ENCODE measurements around the gene NT5C3A.

NT5C3A gene

DNA sequence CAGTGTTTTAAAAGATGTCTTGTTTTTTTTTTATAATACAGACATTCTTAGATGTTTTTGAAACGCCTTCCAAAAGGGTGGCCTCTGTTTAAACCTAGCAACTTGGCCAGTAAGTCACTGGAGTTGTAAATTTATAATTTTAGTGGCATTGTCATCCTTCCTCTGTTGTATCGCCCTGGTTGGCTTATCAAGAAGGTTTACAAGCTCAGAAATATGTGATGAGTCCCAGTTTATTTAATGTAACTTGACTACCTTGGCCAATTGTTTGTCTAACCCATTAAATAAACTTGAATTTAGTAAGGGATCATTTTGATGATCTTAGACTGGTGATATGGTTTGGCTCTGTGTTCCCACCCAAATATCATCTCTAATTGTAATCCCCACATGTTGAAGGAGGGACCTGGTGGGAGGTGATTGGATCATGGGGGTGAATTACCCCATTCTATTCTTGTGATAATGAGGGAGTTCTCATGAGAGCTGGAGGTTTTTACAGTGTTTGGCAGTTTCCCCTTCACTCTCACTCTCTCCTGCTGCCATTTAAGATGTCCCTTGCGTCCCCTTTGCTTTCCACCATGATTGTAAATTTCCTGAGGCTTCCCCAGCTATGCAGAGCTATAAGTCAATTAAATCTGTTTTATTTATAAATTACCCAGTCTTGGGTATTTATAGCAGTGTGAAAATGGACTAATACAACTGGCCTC lies 13.4 kb upstream of the NT5C3A start:
- DNase-seq (ENCODE audit: low read depth in 2 of 2): no peak

DNA sequence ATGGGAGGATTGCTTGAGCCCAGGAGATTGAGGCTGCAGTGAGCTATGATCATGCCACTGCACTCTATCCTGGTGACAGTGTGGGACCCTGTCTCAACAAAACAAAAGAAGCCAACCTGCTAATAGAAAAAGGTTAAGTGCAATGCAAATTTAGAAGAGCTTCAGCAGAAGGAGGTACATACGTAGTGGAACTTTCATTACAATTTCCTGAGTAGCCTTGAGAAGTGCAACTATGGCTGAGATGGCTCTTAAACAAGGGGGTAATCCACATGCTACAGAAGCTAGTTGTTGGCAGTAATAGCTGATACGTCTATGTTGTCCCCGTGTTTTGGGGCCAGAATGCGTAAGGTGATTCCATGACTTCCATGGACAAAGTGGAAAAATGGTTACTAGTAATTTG lies 10.7 kb upstream of the NT5C3A start:
- DNase-seq (ENCODE audit: low read depth in 2 of 2): no peak

DNA sequence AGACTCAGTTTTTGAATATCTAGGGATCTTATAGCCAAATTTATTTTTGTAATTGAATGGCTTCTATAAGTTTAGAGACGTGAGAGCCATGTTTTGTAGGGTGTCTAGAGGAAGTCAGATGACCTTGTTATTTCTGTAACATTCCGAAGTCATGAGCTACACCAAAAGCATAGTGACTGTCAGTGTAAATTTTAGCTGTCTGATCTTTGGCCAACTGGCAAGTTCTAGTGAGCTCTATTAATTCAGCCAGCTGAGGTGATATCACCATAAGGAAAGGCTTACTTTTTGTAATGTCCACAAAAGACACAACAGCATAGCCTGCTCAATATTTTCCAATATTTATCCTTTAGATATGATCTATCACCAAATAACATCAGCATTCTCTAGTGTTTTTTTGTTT lies 9.9 kb upstream of the NT5C3A start:
- DNase-seq (ENCODE audit: low read depth in 2 of 2): no peak

DNA sequence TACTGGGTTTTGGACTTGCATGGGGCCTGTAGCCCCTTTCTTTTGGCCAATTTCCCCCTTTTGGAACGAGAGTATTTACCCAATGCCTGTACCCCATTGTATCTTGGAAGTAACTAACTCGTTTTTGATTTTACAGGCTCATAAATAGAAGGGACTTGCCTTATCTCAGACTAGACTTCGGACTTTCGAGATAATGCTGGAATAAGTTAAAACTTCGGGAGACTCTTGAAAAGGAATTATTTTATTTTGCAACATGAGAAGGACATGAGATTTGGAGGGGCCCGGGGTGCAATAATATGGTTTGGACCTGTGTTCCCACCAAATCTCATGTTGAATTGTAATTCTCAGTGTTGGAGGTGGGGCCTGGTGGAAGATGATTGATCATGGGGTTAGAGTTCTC lies 8.3 kb upstream of the NT5C3A start:
- DNase-seq (ENCODE audit: low read depth in 2 of 2): no peak

DNA sequence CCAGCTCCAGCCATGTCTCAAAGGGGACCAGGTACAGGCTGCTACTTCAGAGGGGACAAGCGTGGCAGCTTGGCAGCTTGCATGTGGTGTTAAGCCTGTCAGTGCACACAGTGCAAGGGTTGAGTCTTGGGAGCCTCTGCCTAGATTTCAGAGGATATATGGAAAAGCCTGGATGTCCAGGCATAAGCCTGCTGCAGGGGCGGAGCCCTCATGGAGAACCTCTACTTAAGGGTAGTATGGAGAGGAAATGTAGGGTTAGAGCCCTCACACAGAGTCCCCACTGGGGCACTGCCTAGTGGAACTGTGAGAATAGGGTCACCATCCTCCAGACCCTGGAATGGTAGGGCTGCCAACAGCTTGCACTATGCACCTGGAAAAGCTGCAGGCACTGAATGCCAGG lies 7.7 kb upstream of the NT5C3A start:
- DNase-seq (ENCODE audit: low read depth in 2 of 2): no peak

DNA sequence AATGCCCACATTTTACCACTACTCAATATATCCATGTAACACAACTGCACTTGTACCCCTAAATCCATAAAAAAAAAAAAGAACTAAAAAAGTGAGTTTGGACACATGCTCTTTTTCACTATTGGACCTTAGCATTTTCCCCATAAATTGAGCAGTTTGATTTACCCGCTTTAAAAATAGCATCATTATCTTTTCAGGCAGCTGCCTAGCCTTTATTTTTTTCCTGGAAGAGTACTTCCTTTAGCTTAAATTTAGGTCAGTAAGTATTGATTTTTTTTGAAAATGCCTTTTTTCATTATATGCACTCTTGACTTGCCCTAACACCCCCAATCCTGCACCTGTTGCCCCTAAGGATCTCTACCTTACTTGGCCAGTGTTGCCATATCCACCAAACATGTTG lies 5.3 kb upstream of the NT5C3A start:
- DNase-seq (ENCODE audit: low read depth in 2 of 2): no peak

DNA sequence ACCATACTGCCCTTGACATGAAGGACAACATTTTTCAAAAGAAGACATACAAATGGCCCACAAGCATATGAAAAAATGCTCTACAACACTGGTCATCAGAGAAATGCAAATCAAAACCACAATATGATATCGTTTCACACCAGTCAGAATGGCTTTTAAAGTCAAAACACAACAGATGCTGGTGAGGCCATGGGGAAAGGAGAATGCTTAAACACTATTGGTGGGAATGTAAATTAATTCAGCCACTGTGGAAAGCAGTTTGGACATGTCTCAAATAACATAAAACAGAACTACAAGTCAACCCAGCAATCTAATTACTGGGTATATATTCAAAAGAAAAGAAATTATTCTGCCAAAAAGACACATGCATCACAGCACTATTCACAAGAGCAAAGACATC lies 4.2 kb upstream of the NT5C3A start:
- DNase-seq (ENCODE audit: low read depth in 2 of 2): no peak

DNA sequence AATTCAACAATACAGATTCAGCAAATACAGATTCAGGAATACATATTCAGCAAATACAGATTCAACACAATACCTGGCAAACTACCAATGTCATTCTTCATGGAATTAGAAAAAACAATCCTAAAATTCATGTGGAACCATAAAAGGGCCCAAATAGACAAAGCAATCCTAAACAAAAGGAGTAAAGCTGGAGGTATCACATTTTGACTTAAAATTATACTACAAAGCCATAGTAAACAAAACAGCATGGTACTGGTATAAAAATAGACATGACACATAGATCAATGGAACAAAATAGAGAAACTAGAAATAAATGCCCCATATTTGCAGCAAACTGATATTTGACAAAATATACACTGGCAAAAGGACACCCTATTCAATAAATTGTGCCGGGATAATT lies 3.4 kb upstream of the NT5C3A start:
- DNase-seq (ENCODE audit: low read depth in 2 of 2): no peak

DNA sequence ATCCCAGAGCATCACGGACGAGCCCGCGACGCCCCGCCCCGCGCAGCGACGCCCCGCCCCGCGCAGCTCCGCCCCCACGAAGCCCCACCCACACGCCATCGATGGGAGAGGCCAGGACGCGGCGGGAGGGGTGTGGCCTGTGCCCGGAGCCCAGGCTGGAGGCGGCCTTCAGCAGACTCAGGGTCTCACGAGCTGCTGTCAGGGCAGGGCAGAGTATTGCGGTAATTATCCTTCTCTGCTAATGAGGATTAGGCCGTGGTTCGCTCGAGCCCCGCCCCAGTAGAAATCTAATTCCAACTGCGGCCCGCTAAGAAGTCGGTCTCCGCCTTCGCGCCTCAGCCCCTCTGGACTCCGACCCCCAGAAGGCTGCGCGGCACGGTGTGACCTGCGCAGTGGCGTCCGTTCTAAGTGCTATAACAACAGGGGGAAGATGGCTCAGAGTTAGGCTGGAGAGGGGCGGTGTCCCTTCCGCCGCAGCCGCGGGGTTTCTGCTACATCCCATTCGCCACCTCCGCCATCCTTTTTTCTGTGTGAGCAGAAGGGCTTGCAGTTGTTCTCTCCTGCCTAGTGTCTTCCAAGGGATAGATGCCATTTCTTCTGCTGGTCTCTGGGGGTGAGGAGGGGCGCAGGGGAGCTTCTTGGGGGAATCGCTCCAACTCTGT lies 337 bp upstream of the NT5C3A start:
- DNase-seq (ENCODE audit: low read depth in 2 of 2): peak; percentile 84 to 90

DNA sequence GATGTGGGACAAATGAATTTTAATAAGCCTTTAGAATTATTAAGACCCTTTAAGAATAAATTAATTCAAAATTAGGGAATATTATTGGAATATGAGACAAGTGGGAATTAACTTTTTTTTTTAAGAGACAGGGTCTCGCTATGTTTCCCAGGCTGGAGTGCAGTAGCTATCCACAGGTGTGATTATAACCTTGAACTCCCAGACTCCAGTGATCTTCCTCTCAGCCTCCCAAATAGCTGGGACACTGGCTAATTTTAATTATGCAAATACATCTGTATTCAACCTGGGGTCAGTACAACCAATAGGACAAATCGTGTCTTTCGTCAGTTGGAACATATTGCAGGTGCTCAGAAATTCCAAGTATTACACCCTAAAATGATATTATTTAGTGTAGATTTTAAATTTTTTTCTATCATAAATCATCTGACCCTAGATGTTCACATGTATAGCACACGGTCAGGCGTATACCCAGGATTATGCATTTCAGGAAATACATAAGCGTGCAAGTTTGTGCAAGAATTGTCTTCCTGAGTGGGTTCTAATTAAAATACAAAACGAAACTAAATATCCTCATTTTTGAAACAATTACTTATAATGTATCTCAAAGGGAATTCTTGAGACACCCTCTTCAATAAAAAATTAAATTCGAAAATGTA lies 1.2 kb downstream of the NT5C3A start:
- DNase-seq (ENCODE audit: low read depth in 2 of 2): no peak

DNA sequence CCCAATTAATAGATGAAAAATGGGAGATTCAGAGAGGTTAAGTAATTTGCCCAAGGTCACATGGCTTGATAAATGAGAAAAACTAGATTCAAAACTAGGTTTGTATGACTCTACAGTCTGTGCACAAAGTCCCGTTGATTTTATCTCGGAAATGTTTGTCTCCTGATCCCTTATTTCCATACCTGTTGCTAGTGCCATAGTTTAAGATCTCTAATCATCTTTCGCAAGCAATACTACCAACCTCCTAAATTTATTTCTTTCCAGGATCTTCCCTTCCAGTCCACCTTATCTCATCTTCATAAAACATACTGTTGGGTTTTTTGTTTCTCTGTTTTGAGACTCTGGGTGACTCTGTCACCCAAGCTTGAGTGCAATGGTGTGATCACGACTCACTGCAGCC lies 2.9 kb downstream of the NT5C3A start:
- no peak for DNase-seq (ENCODE audit: low read depth in 2 of 2)

DNA sequence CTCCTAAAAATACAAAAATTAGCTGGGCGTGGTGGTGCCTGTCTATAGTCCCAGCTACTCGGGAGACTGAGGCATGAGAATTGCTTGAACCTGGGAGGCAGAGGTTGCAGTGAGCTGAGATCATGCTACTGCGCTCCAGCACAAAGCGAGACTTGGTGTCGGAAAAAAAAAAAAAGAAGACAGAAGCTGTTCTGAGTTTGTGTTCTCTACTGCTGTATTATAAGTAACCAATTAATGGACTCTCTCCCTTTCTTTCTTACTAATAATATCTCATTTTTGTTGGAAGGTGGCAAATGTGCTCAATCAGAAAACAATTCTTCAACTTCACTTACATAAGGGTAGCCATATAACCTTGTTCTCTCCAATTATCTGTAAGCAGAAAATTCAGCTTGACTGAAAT lies 7.4 kb downstream of the NT5C3A start:
- no peak for DNase-seq (ENCODE audit: low read depth in 2 of 2)

DNA sequence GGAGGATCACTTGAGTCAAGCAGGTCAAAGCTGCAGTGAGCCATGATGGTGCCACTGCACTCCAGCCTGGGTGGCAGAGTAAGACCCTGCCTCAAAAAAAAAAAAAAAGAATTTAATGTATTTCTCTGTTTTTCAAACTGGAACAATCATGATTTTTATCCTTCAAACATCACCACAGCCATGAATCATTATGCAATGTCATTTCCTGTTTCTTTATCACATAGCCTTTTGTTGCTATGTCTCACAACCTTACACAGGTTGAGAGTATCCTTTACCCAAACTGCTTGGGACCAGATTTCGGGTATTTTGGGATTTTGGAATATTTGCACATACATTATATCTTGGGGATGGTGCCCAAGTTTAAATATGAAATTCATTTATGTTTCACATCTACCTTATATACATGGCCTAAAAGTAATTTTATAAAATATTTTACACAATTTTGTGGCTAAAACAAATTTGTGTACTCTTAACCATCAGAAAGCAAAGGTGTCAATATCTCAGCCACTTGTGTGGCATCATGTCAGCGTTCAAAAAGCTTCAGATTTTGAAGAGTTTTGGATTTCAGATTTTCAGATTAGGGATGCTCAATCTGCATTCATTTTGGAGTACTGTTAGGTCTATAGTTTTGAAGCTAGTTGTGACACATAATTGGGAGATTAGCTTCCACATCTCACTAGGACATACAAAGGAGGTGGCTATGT lies 8.2 kb downstream of the NT5C3A start:
- DNase-seq (ENCODE audit: low read depth in 2 of 2): no peak

DNA sequence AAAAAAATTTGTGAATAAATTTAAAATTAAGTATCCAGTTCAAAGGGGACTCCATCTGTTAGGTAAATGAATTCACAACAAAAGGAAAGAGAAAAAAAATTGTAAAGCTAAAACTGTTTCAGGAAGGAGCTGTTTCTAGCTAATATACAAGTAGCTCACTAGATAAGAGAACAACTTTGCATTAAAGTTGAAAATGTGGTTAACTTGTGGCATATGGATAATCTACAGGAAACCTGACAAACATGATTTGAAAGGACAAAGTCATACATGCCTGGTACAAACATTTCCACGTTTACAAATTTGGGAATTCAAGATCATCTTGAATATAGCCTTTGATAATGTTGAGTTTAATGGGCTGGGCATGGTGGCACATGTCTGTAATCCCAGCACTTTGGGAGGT lies 8.9 kb downstream of the NT5C3A start:
- DNase-seq (ENCODE audit: low read depth in 2 of 2): no peak

DNA sequence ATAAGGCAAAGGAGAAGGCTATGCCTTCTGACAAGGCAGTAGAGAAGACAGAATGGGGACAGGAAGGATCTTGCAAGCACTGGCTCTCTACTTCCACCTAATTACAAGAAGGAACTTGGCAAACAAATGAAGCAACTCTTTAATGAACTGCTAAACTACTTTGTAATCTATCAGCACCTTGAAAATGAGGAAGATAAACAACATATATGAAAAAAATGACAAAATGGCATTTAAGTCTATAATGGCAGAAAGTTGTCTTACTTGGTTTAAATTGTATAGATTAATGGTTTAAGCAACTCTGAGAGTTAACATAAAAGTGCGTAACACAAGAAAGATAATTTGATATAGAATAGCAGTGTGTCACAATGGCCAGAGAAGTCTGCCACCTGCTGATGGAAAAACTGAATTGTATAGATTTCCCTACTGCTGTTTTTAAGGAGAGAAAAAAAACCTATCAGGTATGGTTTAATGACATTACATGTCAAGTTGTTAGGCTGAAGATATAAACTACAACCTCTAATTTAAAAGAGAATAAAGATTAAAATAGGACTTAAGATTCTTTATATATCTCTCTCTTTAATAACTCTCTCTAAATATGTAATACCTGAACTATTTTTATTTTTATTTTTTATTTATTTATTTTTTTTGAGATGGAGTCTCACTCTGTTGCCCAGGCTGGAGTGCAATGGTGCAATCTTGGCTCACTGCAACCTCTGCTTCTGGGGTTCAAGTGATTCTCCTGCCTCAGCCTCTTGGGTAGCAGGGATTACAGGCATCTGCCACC lies 11.8 kb downstream of the NT5C3A start:
- DNase-seq (ENCODE audit: low read depth in 2 of 2): no peak

DNA sequence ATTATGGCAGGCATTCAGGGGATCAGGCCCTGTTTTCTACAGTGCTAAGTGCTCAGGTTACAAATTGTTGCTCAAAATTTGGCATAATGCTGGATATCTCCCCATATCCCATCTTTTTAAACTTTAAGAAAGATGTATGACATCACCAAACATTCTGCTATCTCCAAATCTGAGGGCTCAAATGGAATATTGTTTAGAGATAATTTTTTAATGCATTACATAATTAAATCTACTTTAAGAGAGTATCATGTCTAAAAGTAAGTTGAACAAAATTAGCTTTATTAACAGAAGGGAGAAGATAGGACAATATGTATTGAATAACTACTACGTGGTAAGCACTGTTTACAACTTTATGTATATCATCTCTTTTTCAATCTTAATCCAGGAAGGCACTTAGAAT lies 13.9 kb downstream of the NT5C3A start:
- DNase-seq (ENCODE audit: low read depth in 2 of 2): no peak

DNA sequence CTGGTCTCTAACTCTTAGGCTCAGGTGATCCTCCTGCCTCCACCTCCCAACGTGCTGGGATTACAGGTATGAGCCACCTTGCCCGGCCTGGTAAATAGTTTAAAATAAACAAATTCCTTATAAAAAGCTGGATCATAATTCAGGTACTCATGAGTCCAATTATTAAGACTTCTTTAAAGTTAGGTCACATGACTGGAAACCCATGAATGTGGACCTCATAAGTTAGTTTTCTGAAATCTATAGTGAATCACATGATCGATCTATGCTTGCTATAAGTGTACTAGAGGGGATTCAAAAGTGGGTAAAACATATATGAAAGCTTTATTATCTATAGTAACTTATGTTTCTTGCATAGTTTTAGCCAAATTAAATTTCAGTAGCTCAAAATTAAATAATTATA lies 14.3 kb downstream of the NT5C3A start:
- DNase-seq (ENCODE audit: low read depth in 2 of 2): no peak

DNA sequence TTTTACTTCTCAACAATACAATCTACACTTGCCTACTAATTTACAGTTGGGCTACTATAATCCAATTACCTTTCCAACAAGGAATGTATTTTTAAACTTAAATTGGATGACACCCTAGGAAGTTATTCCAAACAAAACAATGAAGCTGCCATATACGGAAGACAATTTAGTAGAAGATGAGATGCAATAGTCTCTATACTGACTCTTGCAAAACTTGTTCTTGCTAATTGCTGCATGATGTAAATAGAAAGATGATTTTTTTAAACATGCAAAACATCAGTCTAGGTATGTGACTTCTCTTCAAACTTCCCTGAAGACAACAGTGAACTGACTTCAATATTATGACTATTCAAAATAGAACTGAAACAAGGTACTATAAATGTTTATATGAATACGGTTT lies 17.6 kb downstream of the NT5C3A start:
- no peak for DNase-seq (ENCODE audit: low read depth in 2 of 2)

DNA sequence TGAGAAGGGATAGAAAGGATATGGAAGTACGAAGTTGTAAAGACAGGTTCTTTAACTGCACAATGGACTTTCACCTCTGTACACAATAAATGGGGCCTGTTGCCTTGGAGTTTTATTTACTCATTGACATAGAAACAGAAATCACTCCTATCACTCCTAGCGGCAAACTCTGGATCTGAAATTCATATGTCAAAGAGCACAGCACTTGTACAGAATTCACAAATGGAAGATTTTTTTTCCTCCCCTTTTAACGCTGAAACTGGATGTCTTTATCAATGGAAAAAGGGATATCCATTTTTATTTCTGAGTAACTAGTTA lies 18.2 kb downstream of the NT5C3A start:
- DNase-seq (ENCODE audit: low read depth in 2 of 2): no peak

DNA sequence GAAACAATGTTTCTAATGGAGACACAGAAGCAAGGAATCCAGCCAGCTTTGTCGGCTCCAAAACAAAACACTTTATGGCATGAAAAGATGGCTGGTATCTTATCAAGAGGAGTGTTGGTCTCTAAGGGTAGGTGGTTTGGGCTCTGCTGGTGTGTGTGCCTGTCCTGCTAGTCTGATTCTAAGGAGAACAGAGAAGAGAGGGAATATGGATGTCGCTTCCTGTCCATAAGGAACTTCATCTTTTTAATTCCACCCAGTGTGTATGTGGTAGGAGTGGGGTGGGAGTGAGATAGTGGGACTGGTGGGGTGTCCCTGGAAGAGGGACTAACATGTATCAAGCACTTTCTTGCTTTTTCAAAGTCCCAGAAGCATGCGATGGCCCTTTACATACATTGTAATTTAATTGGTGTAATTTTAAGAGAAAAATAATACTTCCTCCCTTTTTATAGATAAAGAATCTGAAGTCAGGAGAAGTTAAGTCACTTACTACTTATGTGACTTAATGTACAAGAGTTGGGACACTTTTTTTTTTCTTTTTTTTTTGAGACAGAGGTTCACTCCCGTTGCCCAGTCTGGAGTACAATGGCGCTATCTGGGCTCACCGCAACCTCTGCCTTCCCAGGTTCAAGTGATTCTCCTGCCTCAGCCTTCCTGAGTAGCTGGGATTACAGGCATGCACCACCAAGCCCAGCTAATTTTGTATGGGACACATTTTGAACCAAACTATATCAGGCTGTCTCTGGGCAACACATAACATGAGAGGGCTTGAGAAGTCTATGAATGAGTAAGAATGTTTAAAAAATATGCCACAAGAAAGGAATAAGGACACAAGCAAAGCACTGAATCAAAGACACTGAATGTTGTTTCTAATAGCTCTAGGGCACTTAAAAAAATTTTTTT lies 18.8 kb downstream of the NT5C3A start:
- DNase-seq (ENCODE audit: low read depth in 2 of 2): no peak

Measured in stimulated activated CD8-positive, alpha-beta memory T cell treated with anti-CD3 and anti-CD28 coated beads, Interleukin-2, amount 100 ng/mL, for 1 hour (primary cell).